AG04449 (cell line): ENCODE results near the gene EVX1.

Experiments
- CTCF ChIA-PET: fragments of 350-600 bp; formaldehyde crosslinking; extraction: SDS; loops from one replicate; lab custom pipeline; 2021; ENCODE audit warnings: antibody characterized with exemption; lab: Yijun Ruan, JAX
- POLR2A ChIA-PET: fragments of 400-600, 350-600 bp; formaldehyde crosslinking; extraction: SDS; loops from one replicate; lab custom pipeline; 2020; ENCODE audit warnings: antibody characterized with exemption, inconsistent platforms; lab: Yijun Ruan, JAX
- DNase-seq: peaks from one replicate; pipeline ENCODE4 v3.0.0-alpha.2; 2010; ENCODE audit warnings: low read depth, low spot score
- H3K4me3 ChIP-seq: 2 replicates; pipeline ENCODE4 v1.5.1; 2011; ENCODE audit warnings: low read depth, mild to moderate bottlenecking, control low read depth, low read length
- TF ChIP-seq, protein P1 (sequence below): IDR thresholded peaks from one replicate; pipeline ENCODE4 v1.5.1; 2011; ENCODE audit warnings: mild to moderate bottlenecking, moderate library complexity, low read length, control low read depth, inconsistent platforms; ENCODE audit not compliant: insufficient read depth; ENCODE audit errors: missing control alignments

EVX1 gene

DNA sequence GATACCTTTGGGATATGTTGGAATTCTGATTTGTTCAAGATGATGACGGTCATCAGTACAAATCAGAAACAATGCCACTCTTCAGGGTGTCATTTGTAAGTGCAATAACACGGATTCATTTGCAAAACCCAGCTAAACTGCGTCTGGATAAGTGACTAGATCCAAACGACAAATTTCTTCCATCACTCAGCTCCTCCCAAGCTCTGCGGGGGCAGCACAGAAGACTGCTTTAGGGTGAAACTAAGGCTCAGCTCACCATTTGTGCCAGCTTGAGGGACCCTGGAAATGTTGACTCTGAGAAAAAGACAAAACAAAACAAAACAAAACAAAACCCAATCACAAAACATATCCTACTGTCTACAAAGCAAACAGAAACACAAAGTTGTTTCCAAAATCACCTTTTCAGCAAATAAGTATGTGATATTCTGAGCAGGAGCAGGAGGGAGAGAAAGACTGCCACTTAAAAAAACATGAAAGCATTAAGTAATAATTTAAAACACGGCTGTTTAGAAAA is 8.0 kb downstream of the EVX1 start:
- TF ChIP-seq, protein P1, sequence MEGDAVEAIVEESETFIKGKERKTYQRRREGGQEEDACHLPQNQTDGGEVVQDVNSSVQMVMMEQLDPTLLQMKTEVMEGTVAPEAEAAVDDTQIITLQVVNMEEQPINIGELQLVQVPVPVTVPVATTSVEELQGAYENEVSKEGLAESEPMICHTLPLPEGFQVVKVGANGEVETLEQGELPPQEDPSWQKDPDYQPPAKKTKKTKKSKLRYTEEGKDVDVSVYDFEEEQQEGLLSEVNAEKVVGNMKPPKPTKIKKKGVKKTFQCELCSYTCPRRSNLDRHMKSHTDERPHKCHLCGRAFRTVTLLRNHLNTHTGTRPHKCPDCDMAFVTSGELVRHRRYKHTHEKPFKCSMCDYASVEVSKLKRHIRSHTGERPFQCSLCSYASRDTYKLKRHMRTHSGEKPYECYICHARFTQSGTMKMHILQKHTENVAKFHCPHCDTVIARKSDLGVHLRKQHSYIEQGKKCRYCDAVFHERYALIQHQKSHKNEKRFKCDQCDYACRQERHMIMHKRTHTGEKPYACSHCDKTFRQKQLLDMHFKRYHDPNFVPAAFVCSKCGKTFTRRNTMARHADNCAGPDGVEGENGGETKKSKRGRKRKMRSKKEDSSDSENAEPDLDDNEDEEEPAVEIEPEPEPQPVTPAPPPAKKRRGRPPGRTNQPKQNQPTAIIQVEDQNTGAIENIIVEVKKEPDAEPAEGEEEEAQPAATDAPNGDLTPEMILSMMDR, result no peak
- CTCF ChIA-PET, result no interaction called here
- POLR2A ChIA-PET, result no interaction called here
- H3K4me3 ChIP-seq, result no peak overlapping the region
- no peak for DNase-seq

DNA sequence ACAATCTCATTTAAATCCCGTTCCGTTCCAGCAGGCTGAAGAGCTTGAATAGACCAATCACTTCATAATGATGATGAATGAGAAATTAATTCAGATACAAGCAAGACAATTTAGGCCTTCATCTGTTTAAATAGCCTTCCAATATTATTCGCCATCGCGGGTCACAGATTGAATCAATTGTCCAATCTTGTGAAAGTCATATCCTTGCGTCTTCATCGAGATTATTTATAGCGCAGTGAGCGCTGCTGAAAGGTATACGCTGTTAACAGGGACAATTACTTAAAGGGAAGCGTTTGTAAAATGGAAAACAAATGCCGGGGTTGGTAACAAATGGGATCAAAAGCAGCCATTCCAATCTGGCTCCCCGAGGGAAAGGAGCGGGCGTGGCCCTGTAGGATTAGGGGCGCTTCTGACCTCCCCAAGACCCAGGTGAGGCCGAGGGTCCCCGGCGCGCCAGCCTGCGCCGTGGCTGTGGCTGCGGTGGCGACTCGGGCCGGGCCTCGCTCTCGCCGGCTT is 8.6 kb downstream of the EVX1 start:
- POLR2A ChIA-PET, result no interaction called here
- CTCF ChIA-PET, result no interaction called here

DNA sequence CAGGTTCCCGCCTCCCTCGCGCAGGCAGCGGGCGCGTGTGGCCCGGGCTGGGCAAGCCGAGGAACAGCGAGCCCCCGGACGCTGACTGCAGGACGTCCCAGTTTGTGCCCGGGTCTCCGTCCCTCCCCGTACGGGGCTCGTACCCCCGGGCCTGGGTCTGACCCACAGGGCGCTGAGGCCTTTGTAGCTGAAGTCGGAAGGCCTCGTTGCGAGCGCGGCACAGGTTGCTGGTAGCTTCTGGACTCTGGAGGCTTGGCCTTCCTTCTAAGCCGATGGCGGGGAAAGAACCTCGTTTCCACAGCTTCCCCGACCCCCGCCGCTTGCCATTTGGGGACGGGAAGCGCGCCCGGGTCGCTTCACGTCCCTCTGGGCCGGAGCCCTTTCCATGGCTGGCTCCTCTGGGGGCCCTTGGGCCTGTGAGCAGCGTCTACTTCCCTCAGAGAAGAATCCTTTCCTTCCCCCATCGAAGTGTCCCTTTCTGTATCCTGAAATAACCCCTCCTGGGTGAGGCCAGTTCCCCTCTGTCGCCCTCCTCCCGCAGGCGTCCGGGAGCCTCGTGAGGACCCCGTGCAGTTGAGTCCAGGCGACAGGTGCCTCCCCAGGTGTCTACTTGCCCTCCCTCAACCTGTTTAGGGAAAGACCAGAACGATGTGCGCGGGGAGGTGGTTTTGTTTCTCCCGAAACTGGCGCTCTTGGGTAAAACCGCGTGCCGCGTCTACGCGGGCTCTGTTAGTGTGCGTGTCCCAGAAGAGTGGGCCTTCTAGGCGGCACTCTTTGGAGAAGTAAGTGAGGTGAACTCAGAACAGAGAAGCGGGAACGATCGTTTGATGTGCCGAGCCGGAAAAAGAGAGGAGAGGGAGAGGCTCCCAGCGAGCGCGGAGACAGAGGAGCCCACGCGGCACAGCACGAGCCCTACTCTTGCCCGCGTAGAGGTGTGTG is 9.3 kb downstream of the EVX1 start:
- TF ChIP-seq, protein P1, result no peak
- no peak for DNase-seq
- ChIA-PET CTCF (no interaction called here), POLR2A (no interaction called here)
- no peak overlapping the region for H3K4me3 ChIP-seq

More for the DNA sequence above, 8.6 kb downstream of the EVX1 start:
- H3K4me3 ChIP-seq, result no peak overlapping the region
- no peak for DNase-seq
- TF ChIP-seq, protein P1, result no peak

DNA sequence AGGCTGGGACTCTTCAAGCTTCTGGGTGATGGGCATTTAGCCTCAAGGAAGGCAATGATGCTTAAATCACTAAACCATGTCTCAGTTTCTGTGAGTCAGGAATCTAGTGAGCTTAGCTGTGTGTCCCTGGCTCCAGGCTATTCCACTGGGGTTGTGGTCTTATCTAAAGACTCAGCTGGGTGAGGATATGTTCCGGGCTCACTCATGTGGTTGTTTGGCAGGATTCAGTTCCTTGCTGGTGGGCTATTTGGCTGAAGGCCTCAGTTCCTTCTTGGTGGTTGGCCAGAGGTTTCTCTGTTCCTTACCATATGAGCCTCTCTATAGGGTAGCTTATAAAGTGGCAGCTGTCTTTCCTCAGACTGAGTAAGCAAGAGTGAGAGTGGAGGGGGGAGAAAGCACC is 12.0 kb downstream of the EVX1 start:
- no peak for DNase-seq
- H3K4me3 ChIP-seq, result no peak overlapping the region
- ChIA-PET POLR2A (no interaction called here), CTCF (no interaction called here)
- TF ChIP-seq, protein P1, result no peak

DNA sequence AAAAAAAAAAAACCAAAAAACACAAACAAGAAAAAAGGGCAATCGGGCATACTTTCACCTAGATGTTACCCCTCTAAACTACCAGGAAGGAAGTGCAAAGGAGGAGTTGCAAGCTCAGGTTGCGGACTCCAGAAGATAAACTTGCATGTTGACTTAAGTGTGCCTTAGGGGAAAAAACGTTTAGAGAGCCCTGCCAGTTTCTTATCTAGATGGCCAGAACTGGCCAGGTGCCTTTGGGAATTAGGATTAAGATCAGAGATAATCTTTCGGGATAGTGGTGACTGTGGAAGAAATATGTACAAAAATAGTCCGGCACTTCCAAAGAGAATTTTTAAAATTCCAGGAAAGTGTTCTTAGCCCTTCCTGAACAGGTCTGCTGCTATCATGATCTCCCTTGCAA is 17.6 kb downstream of the EVX1 start:
- TF ChIP-seq, protein P1, result no peak
- POLR2A ChIA-PET, result no interaction called here
- no peak overlapping the region for H3K4me3 ChIP-seq
- CTCF ChIA-PET, result no interaction called here
- no peak for DNase-seq

DNA sequence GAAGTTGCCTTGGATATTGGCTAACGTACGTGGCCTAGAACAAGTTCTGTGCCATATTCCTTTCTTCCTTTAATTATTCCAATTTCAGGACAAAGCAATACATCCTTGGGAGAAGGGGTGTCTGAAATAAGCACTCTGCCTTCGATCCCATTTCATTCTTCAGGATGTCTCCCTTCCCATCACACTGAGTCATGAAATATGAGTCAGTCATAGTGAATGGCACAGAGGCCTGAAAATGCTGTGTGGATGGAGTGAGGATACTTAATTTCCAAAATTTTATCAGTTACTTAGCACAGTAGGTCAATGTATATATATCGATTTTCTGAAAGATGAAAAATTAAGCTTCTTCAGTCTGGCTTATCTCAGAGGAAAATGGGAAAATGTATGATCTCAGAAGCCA is 19.5 kb downstream of the EVX1 start:
- CTCF ChIA-PET, result no interaction called here
- POLR2A ChIA-PET, result no interaction called here
- TF ChIP-seq, protein P1, result no peak
- DNase-seq, result no peak
- no peak overlapping the region for H3K4me3 ChIP-seq
